A549 treated with Hydrocortisone at 1 μM for 4 hours (cell line): ENCODE results near the gene ZFYVE28. TPM values are rescaled to one million over a fixed set of nuclear protein-coding genes. Genes with fewer than 3 reads are reported as not detected.

Source experiments
- total RNA-seq: library from RNA; stranded (reverse); fragments of 200-300 nt; extraction: Qiagen RNA extraction; gene quantifications from 5 replicates; pipeline ENCODE4 v1.2.3, GENCODE V29; 2022

Gene ZFYVE28
- total RNA-seq = 2.4 to 3.2 TPM (median 2.9 TPM) in 5 replicates

DNA sequence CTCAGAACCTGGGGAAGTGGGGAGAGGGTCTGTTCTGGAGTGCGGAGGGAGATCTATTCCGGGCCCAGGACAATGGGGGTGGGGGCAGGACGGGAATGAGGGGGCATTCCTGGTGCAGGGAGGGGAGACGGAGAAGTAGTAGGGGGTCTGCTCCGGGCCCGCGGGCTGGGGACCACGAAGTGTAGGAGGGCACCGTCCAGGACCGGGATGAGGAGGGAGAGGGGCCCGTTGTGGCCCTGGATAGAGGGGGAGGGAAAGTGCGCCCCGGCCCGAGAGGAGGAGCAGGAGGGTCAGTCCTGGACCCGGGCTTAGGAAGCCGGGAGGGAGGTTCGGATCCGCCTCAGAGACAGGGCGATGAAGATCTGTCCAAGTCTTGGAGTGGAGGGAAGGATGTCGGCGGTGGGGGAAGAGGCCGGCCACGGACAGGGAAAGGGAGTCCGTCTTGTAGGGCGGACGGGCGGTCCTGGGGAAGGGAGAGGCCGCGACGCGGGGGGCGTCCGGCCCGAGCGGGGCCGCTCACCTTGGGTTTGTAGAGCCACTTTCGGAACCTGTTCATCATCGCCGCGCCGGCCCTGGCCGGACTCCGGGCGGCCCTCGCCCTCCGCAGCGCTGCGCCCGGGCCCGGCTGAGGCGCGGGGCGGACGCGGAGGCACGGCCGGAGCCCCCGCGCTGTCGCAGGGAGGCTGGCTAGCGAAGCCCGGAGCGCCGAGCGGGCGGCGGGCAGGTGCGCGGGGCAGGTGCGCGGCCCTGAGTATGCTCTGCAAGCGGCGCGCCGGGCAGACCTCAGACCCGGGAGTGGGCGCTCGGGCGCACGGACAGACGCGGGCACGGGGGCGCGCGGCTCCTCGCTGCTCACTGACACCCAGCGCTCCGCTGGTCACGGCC lies at the start of gene ZFYVE28:
Gene ZFYVE28 (minus strand): TSS at position 881 of the 885 bp plus-strand sequence. CDS start 322 bp downstream, at position 559.

DNA sequence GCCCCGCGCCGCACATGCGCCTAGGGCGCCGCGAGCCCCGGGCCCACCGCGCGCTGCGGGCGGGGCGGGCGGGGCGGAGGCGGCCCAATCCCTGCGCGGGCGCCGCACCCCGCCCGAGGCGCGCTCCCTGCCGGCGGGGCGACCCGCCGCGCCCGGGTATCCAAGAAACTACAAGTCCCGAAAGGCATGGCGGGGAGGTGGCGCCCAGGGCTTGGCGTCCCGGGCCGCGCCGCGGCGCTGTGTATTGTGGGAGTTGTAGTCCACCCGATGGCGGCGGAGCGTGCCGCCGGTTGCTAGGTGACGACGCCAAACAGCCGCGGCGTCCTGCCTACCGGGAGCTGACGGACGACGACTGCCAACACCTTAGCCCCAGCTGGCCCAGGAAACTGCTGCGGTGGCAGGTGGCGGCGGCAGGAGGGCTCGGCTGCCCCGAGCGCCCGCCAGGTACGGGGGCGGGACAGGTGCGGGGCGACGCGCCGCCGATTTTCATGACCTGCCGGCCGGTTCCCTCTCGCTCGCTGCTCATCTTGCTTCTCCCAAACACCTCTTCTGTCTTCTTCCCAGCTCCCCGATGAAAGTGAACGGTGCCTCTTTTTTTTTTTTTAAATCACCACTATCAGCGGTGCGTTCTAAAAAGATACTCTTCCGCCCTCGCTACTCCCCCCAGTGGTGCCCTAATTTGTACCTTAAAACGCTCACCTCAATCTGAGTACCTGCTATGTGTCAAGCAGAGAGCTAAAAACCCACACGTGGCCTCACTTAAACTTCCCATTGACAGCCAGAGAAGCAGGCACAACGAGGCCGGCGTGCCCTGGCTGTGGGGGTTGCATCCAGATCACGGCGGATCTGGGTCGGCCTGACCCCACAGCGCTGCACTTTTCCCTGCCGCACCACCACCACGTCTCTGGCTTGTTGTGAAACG lies 466 bp upstream of the ZFYVE28 start, which contains the start of gene CFAP99:
Gene CFAP99 (plus strand): TSS at position 306 of the 922 bp plus-strand sequence.

DNA sequence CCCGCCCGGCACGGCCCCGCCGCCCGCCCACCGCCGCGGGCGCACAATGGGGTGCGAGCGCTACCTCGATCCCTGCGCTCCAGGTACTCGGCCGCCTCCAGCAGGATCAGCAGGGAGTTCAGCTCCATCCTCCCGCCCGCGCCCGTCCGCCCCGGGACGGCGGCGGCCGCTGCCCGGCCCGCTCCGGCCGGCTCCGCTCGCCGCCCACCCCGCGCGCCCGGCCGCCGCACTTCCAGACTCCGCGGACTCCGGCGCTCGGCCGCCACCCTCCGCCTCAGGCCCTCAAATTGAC lies 156.6 kb downstream of the ZFYVE28 start, which contains the start of gene MXD4:
Gene MXD4 (minus strand): TSS at position 257 of the 292 bp plus-strand sequence. CDS start 129 bp downstream, at position 128.

DNA sequence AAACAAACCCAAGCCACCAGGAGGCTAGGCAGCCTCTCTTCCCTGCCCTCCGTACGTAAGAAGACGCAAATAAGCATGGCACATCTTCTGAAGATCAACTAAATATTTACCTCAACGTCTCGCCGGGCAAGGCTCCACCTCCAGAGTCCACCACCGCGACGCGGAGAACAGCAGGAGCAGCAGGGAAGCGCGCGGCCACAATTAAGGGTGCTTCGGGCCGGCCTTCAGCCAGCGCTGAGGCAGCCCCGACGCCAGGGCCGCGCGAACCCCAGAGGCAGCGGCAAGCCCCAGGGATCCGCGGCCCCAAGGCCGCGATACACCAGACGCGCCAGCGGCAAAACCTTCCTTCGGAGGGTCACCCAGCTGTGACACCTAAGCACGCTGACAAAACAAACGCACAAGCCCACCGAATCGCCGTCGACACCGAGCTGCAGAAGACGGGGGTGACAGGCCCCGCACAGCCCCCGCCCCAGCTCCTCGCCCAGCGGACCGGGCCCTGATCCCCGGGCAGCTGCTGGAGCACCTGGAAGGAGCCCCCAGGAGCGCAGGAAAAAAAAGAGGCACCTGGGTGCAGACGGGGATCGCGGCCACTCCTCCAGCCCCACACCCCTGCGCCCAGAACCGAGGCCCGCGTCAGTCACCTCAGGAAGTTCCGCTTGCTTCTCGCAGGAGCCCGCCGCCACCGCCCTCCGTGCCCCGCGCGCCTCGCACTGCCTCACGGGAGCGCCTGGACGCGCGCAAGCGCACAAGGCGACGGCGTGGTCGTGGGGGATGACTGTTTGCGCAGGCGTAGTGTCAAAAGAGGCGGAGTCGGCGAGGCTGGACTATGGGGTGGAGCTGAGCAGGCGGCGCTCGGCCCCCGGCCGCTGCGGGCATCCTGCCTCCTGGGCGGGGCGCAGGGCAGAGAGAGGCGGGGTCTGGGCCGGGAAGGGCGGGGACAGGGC lies 176.8 kb downstream of the ZFYVE28 start, which contains the start of the genes HAUS3 and POLN:
Gene HAUS3 (minus strand): TSS at position 712 of the 944 bp plus-strand sequence. CDS start 1,175 bp downstream, outside the sequence.
Gene POLN (minus strand): TSS at position 712 of the 944 bp plus-strand sequence. CDS start 12,890 bp downstream, outside the sequence.

Other genes with a start within 250 kb of the ZFYVE28 start
- gene HAUS3, start 176.5 kb downstream of the ZFYVE28 start, total RNA-seq = 6.6 to 8.9 TPM (median 7.5 TPM) in 5 replicates
- gene POLN, start 176.5 kb downstream of the ZFYVE28 start, total RNA-seq = 0.45 to 0.91 TPM (median 0.77 TPM) in 5 replicates
- gene MXD4, start 156.5 kb downstream of the ZFYVE28 start, total RNA-seq = 15.1 to 21.9 TPM (median 20.3 TPM) in 5 replicates
- gene CFAP99, start 310 bp upstream of the ZFYVE28 start, total RNA-seq = 0.12 to 0.24 TPM (median 0.18 TPM) in 3 of 5 replicates, not detected in the others
- 61.4 to 87.4 TPM (median 62.7 TPM) in 5 replicates for gene RNF4, start 50.5 kb upstream of the ZFYVE28 start, total RNA-seq
- 8.1 to 9.4 TPM (median 8.8 TPM) in 5 replicates for gene FAM193A, start 118.0 kb upstream of the ZFYVE28 start, total RNA-seq